ENCODE measurements around the gene MN1.

The MN1 gene

GRCh38 chr22:27730641-27731433 lies 70.7 kb downstream of the MN1 start:
- DNase-seq, result no peak

- DNase-seq, result no peak
Measured at GRCh38 chr22:27729246-27729645, 72.3 kb downstream of the MN1 start.

- no peak for DNase-seq
Measured at GRCh38 chr22:27727673-27728451, 73.7 kb downstream of the MN1 start.

GRCh38 chr22:27726686-27727449 lies 74.7 kb downstream of the MN1 start:
- peak; percentile 23 to 46 for DNase-seq

- no peak for DNase-seq
Measured at GRCh38 chr22:27726331-27726685, 75.2 kb downstream of the MN1 start.

GRCh38 chr22:27725661-27726060 lies 75.9 kb downstream of the MN1 start:
- no peak for DNase-seq

- DNase-seq, result no peak
Measured at GRCh38 chr22:27724709-27725108, 76.8 kb downstream of the MN1 start.

GRCh38 chr22:27724157-27724556 lies 77.4 kb downstream of the MN1 start:
- no peak for DNase-seq

- no peak for DNase-seq
Measured at GRCh38 chr22:27723708-27724107, 77.8 kb downstream of the MN1 start.

GRCh38 chr22:27723158-27723557 lies 78.4 kb downstream of the MN1 start:
- DNase-seq, result peak in 1 of 2 experiments; percentile 1

GRCh38 chr22:27720860-27721259 lies 80.7 kb downstream of the MN1 start:
- no peak for DNase-seq

- DNase-seq, result peak; percentile 36 to 40
Measured at GRCh38 chr22:27719535-27720227, 81.9 kb downstream of the MN1 start.

GRCh38 chr22:27719036-27719347 lies 82.6 kb downstream of the MN1 start:
- no peak for DNase-seq

- no peak for DNase-seq
Measured at GRCh38 chr22:27718186-27719035, 83.1 kb downstream of the MN1 start.

GRCh38 chr22:27717094-27717493 lies 84.5 kb downstream of the MN1 start:
- no peak for DNase-seq

GRCh38 chr22:27716074-27716473 lies 85.5 kb downstream of the MN1 start:
- DNase-seq, result no peak

- DNase-seq, result no peak
Measured at GRCh38 chr22:27715106-27715505, 86.5 kb downstream of the MN1 start.

- no peak for DNase-seq
Measured at GRCh38 chr22:27714068-27714467, 87.5 kb downstream of the MN1 start.

GRCh38 chr22:27713461-27713860 lies 88.1 kb downstream of the MN1 start:
- DNase-seq, result no peak

GRCh38 chr22:27711756-27712155 lies 89.8 kb downstream of the MN1 start:
- DNase-seq, result no peak

GRCh38 chr22:27711012-27711411 lies 90.5 kb downstream of the MN1 start:
- no peak for DNase-seq
